AG04449 (cell line): ENCODE measurements around the gene IL15RA.

Experiments used
- CTCF ChIA-PET: fragments of 350-600 bp; formaldehyde crosslinking; extraction: SDS; loops from one replicate; lab custom pipeline; 2021; ENCODE audit warnings: antibody characterized with exemption; lab: Yijun Ruan, JAX
- POLR2A ChIA-PET: fragments of 400-600, 350-600 bp; formaldehyde crosslinking; extraction: SDS; loops from one replicate; lab custom pipeline; 2020; ENCODE audit warnings: antibody characterized with exemption, inconsistent platforms; lab: Yijun Ruan, JAX
- DNase-seq: peaks from one replicate; pipeline ENCODE4 v3.0.0-alpha.2; 2010; ENCODE audit warnings: low read depth, low spot score
- H3K4me3 ChIP-seq: 2 replicates; pipeline ENCODE4 v1.5.1; 2011; ENCODE audit warnings: low read depth, mild to moderate bottlenecking, control low read depth, low read length
- CTCF ChIP-seq: IDR thresholded peaks from one replicate; pipeline ENCODE4 v1.5.1; 2011; ENCODE audit warnings: mild to moderate bottlenecking, moderate library complexity, low read length, control low read depth, inconsistent platforms; ENCODE audit not compliant: insufficient read depth; ENCODE audit errors: missing control alignments

The IL15RA gene, protein sequence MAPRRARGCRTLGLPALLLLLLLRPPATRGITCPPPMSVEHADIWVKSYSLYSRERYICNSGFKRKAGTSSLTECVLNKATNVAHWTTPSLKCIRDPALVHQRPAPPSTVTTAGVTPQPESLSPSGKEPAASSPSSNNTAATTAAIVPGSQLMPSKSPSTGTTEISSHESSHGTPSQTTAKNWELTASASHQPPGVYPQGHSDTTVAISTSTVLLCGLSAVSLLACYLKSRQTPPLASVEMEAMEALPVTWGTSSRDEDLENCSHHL

GRCh38 chr10:5977471-5978229 lies at the start of gene IL15RA:
Gene IL15RA, minus strand, starts transcription at chr10:5977543. Its CDS starts 51 bp downstream, at chr10:5977492.
- TF ChIP-seq CTCF: no peak
- no peak for DNase-seq
- peak within 1 kb of the TSS; percentile 72 for H3K4me3 ChIP-seq
- CTCF ChIA-PET: interaction anchor here (1.1 to 1.9 kb wide), 3 partner anchors 16 to 36 kb away, joined by 4 to 13 read pairs (median 4); no protein-coding TSS in a partner anchor
- POLR2A ChIA-PET: no interaction called here

- DNase-seq: no peak
- POLR2A ChIA-PET: no interaction called here
- CTCF ChIA-PET: interaction anchor here (0.8 to 1.6 kb wide), 4 partner anchors 9 to 376 kb away, joined by 3 read pairs; no protein-coding TSS in a partner anchor
- TF ChIP-seq CTCF: no peak
- no peak overlapping the region for H3K4me3 ChIP-seq
Observed at GRCh38 chr10:6025683-6026255, 48.4 kb upstream of the IL15RA start.

- H3K4me3 ChIP-seq: no peak overlapping the region
- no peak for TF ChIP-seq CTCF
- ChIA-PET CTCF (interaction anchor here (2.6 kb wide), 1 partner anchor 11 kb away, joined by 12 read pairs; no protein-coding TSS in a partner anchor), POLR2A (no interaction called here)
- no peak for DNase-seq
Observed at GRCh38 chr10:6024334-6024682, 47.0 kb upstream of the IL15RA start.

- H3K4me3 ChIP-seq: no peak overlapping the region
- CTCF ChIA-PET: interaction anchor here (1.3 to 2.6 kb wide), 2 partner anchors 10 to 378 kb away, joined by 4 to 12 read pairs; no protein-coding TSS in a partner anchor
- POLR2A ChIA-PET: no interaction called here
- DNase-seq: no peak
- no peak for TF ChIP-seq CTCF
Observed at GRCh38 chr10:6023661-6024333, 46.5 kb upstream of the IL15RA start.

DNA sequence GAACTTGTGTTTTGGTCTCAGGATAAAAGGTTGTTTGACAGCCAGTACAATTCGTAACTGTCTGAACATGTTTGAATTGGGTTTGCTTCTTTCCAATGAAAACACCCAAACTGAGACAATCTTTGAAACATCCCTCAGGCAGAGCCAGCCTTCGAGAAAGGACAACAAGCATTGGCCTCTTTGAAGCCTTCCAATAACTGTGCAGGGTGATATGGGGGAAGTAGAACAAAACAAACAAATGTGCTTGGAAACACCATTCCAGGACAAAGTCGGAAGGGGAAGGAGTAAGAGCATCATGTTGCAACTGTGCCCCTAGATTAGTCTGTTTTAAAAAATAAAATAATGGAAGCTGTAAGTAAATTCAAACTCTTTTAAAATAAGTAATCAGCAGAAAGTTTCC lies 45.3 kb upstream of the IL15RA start:
- no peak for TF ChIP-seq CTCF
- DNase-seq: no peak
- ChIA-PET CTCF (interaction anchor here (1.3 to 2.6 kb wide), 2 partner anchors 9 to 379 kb away, joined by 4 to 12 read pairs; no protein-coding TSS in a partner anchor), POLR2A (no interaction called here)
- H3K4me3 ChIP-seq: no peak overlapping the region
